Naive B cell (primary cell): ENCODE measurements around the gene FXR1. TPM values are rescaled to one million over a fixed set of nuclear protein-coding genes. Genes with fewer than 3 reads are reported as not detected.
"Not testable (repeated sequence)": the region's sequence is repeated elsewhere in the genome, so short reads cannot be mapped to it uniquely, and the experiment has no call there.

ENCODE experiments used
- ATAC-seq, 2 donors: fragments of 150-1000 bp; cut with Tn5 transposase; 2 replicates each; pipeline ENCODE4 v1.10.0; 2021; ENCODE audit warnings: low read depth in 2 of 2, mild to moderate bottlenecking in 2 of 2, moderate library complexity in 2 of 2
- DNase-seq: peaks from one replicate; pipeline ENCODE4 v3.0.0; 2022
- H3K27ac Mint-ChIP-seq, 6 donors: one replicate each; pipeline ENCODE4 v1.8.0; 2020 to 2022; ENCODE audit warnings: mild to moderate bottlenecking in 6 of 6, mixed read lengths in 6 of 6, moderate library complexity in 5 of 6, inconsistent platforms in 2 of 6
- H3K27me3 Mint-ChIP-seq, 3 donors: one replicate each; pipeline ENCODE4 v1.8.0; 2021 to 2022; ENCODE audit warnings: mixed read lengths in 3 of 3, mild to moderate bottlenecking in 1 of 3
- H3K36me3 Mint-ChIP-seq, 2 donors: one replicate each; pipeline ENCODE4 v1.8.0; 2020 to 2022; ENCODE audit warnings: mixed read lengths in 2 of 2, inconsistent platforms in 1 of 2, mild to moderate bottlenecking in 1 of 2
- H3K4me1 Mint-ChIP-seq, 3 donors: one replicate each; pipeline ENCODE4 v1.8.0; 2020 to 2022; ENCODE audit warnings: mixed read lengths in 3 of 3, inconsistent platforms in 1 of 3, mild to moderate bottlenecking in 1 of 3, moderate library complexity in 1 of 3
- H3K4me3 Mint-ChIP-seq, 8 donors: one replicate each; pipeline ENCODE4 v1.8.0; 2020 to 2022; ENCODE audit warnings: mild to moderate bottlenecking in 8 of 8, mixed read lengths in 8 of 8, moderate library complexity in 8 of 8, inconsistent platforms in 2 of 8
- H3K9me3 Mint-ChIP-seq, 7 donors: one replicate each; pipeline ENCODE4 v1.8.0; 2020 to 2022; ENCODE audit warnings: mixed read lengths in 7 of 7, mild to moderate bottlenecking in 5 of 7, inconsistent platforms in 2 of 7, moderate library complexity in 1 of 7
- polyA plus RNA-seq, 6 donors: library from polyadenylated mRNA; unstranded; fragments of 300-500 nt; fragmentation: Illumina TruSeq; gene quantifications; one replicate each; pipeline ENCODE4 v1.2.3, GENCODE V29; 2021; ENCODE audit warnings: low read depth in 6 of 6

The FXR1 gene
- 10 to 100 TPM; 41.0 to 53.2 (median 45.7) TPM for polyA plus RNA-seq

DNA sequence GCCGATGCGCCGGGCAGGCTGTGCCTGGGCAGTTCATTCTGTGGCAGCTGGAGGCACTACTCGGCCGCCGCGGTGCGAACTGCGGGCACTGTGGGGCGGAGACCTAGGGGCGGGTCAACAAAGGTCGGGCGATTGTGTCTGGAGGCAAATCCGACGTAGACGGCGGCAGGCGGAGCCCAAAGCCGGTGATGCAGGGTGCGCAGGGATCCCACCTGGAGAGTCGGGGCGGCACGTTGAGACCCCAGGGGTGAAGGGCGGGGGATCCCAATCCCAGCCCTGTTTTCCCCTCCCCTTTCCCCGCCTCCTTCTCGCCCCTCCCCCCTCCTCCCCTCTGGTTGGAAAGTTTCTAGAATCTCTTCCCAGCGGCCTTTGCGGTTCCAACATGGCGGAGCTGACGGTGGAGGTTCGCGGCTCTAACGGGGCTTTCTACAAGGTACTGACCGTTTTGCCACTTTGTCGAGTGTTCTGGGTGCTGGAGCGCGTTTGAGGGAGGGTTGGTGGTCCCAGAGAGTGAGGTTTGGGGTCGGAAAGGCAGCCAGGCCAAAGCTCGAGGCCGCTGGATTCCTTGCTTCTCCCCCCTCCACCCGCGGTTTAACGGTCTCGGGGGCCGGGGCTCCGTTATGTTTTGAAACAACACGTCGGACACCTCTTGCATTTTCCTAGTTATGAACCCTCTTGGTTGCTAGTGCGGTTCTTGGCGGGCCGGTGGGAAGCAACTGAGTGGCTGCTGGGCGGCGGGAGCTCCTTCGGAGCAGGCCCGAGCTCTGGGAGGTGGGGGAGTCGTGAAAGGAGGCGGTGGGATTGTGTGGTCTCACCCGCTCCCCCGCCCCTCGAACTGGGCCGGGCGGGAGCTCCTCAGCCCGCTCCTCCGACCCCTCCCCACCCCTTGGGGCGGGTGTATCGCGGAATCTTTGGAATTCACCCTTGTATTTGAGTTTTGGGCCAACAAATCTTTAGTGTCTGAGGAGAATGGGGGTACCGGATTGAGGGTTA, at the start of gene FXR1:
Gene FXR1, plus strand, starts transcription at position 367 of the 993 bp plus-strand sequence. Its CDS starts 16 bp downstream, at position 383.
- Mint-ChIP-seq H3K27me3 (no peaks in the 10 kb centered on the region), H3K36me3 (no peaks in the 10 kb centered on the region), H3K4me1 (peaks cover 32 to 65% (median 38%) of the 10 kb centered on the region in 3 donors), H3K4me3 (peak within 1 kb of the TSS; percentile 83 to 98 (median 96)), H3K27ac (peak within 1 kb of the TSS; percentile 95 to 98 (median 98)), H3K9me3 (no peaks in the 10 kb centered on the region)
- ATAC-seq: peak; percentile 92
- DNase-seq: peak; percentile 89

DNA sequence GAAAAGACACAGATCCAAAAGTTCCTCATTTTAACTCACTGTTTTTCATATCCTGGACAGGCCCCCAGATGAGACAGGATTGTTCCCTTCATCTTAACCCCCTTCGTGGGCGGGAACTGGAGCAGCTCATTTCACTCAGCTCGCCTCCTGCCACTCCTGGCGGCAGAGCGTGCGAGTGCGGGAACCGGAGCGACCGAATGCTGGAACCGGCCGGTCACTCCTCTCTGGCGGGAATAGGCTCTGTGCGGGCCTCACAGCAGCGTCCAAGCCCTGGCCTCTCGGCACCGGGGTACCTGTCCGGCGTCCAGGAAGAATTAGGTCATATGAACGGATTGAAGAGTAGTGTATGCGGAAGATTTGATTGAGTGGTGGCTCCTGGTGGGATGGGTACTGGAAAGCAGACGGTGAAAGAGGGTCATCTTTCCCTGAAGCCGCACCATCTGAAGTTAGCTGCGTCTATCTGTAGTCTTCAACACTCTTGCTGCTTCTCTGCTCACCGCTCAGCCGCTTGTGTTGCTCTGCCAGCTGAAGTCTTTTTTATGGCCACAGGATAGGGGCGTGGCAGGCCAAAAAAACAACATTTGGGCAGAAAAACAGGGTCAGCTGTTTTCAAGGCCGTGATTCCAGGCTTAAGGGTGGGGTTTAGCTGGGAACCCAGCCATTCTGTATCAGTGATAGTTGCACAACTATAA, 42.3 kb upstream of the FXR1 start:
- ATAC-seq (no peak), DNase-seq (no peak)
- H3K27ac Mint-ChIP-seq: peak overlapping the region in 1 of 6 donors; percentile 24
- peaks cover 0 to 6% (median 0%) of the 10 kb centered on the region in 3 donors for H3K4me1 Mint-ChIP-seq
- H3K36me3 Mint-ChIP-seq: no peaks in the 10 kb centered on the region
- H3K4me3 Mint-ChIP-seq: no peak overlapping the region
- H3K27me3 Mint-ChIP-seq: peaks cover 20 to 62% (median 47%) of the 10 kb centered on the region in 3 donors
- peaks cover 0 to 6% (median 0%) of the 10 kb centered on the region in 7 donors for H3K9me3 Mint-ChIP-seq

DNA sequence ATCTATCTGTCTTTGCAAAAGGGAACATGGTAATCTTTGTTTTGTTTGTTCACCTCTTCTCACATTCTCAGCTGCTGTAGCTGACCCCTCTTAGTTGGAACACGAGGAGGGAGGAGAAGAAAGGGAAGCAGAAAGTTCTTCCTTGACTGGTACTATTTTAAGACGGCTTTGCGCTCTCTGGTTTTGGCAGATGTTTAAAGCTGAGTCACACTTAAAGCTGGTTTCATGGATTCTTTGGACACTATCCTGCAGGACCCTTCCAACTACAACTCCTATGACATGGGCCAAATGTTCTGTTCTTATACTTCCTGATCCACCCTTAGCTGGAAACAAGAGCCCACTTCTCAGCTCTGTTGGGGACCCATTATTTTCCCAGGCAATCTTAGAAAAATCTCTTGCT, 40.6 kb upstream of the FXR1 start:
- peaks cover 0 to 6% (median 0%) of the 10 kb centered on the region in 7 donors for H3K9me3 Mint-ChIP-seq
- H3K27me3 Mint-ChIP-seq: peaks cover 15 to 62% (median 54%) of the 10 kb centered on the region in 3 donors
- peaks cover 0 to 6% (median 0%) of the 10 kb centered on the region in 3 donors for H3K4me1 Mint-ChIP-seq
- H3K27ac Mint-ChIP-seq: no peak overlapping the region
- H3K36me3 Mint-ChIP-seq: no peaks in the 10 kb centered on the region
- no peak overlapping the region for H3K4me3 Mint-ChIP-seq
- no peak for DNase-seq
- no peak for ATAC-seq

DNA sequence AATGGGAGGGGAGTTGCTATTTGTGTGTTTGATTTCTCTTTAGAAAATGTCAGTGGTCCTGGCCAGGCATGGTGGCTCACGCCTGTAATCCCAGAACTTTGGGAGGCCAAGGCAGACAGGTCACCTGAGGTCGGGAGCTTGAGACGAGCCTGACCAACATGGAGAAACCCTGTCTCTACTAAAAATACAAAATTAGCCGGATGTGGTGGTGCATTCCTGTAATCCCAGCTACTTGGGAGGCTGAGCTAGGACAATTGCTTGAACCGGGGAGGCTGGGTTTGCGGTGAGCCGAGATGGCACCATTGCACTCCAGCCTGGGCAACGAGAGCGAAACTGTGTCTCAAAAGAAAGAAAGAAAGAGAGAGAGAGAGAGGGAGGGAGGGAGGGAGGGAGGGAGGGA, 40.0 kb upstream of the FXR1 start:
- H3K27me3 Mint-ChIP-seq: peaks cover 18 to 62% (median 58%) of the 10 kb centered on the region in 3 donors
- H3K4me3 Mint-ChIP-seq, H3K9me3 Mint-ChIP-seq, DNase-seq, H3K4me1 Mint-ChIP-seq, H3K36me3 Mint-ChIP-seq, H3K27ac Mint-ChIP-seq, ATAC-seq: not testable (repeated sequence)

DNA sequence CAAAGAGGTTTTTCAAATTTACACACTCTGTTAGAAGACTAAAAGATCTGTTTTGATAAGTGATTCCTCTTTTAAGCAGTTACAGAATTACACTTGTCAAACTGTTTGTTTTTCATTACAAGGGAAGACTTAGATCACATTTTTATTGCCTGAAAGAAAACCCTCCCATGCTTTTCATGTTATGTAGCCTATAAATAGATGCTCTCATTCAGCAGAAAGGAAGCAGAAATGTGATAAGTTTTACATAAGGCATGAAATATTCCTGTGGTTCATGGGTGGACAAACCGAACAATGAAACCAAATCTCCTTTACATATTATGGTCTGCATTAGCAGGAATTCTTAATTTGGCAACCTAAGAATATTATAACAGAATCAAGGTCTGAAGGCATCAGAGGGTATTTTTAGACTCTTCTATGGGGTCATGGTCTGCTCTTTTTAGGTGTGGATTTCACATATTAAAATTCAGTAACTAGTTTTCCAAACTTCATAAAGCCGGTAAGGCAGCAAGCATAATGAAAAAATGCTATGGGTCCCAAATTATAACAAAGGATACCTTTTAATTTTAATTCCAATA, 37.3 kb upstream of the FXR1 start:
- DNase-seq (no peak), ATAC-seq (no peak)
- Mint-ChIP-seq H3K4me3 (no peak overlapping the region), H3K9me3 (no peaks in the 10 kb centered on the region), H3K36me3 (no peaks in the 10 kb centered on the region), H3K27ac (no peak overlapping the region), H3K27me3 (peaks cover 11 to 42% (median 35%) of the 10 kb centered on the region in 3 donors), H3K4me1 (peaks cover 0 to 1% (median 0%) of the 10 kb centered on the region in 3 donors)

DNA sequence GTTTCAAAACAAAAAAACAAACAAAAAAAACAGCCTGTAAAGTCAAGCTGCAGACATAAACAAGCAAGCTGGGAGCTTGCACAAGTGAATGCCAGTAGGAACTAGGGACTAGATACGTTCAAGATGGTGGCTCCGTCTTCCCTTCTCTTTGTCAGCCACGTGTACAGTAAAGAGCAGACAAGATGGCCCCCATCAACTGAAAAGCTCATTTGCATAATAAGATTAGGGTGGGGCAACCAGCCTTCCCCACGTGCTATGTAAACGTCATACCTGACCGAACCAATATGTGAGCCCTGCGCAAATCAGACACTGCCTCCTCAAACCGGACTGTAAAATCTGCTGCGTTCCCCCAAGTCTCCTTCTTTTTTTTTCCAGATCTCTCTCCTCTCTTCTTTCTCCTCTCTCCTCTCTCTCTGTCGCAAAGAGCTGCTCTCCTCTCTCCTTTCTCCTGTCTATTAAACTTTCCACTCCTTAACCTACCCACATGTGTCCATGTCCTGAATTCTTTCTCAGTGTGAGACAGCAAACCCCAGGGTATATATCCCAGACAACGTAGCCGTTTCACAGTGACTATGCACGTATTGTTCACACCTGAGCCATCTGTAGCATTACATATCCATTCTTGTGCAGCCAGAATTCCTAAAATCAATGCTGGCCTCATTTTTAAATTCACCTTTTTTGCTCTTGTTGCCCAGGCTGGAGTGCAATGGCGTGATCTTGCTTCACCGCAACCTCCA, 31.2 kb upstream of the FXR1 start:
- DNase-seq (no peak), ATAC-seq (no peak)
- no peaks in the 10 kb centered on the region for H3K4me1 Mint-ChIP-seq
- peaks cover 0 to 7% (median 2%) of the 10 kb centered on the region in 7 donors for H3K9me3 Mint-ChIP-seq
- H3K4me3 Mint-ChIP-seq: no peak overlapping the region
- peaks cover 18 to 29% (median 20%) of the 10 kb centered on the region in 3 donors for H3K27me3 Mint-ChIP-seq
- no peaks in the 10 kb centered on the region for H3K36me3 Mint-ChIP-seq
- H3K27ac Mint-ChIP-seq: no peak overlapping the region

DNA sequence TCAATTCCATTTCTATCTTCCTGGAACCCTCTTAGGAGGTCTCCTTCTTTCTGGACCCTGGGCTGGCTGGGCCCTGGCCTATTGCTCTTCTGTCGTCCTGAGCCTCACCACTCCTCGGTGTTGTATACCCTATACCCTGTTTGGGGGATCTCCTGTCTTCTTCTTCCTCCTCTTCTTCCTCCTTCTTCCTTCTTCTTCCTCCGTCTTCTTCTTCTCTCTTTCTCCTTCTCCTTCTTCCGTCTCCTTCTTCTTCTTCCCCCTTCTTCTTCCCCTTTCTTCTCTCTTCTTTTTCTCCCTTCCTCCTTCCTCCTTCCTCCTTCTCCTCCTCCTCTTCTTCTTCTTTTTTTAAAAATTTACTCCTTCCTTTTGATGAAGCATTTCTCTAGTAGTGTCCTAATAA, 30.4 kb upstream of the FXR1 start:
- Mint-ChIP-seq H3K27me3 (peaks cover 19 to 26% (median 21%) of the 10 kb centered on the region in 3 donors), H3K27ac (peak overlapping the region in 1 of 6 donors; percentile 71), H3K36me3 (no peaks in the 10 kb centered on the region), H3K4me3 (no peak overlapping the region), H3K4me1 (no peaks in the 10 kb centered on the region), H3K9me3 (peaks cover 0 to 16% (median 3%) of the 10 kb centered on the region in 7 donors)
- DNase-seq: no peak
- ATAC-seq: no peak

DNA sequence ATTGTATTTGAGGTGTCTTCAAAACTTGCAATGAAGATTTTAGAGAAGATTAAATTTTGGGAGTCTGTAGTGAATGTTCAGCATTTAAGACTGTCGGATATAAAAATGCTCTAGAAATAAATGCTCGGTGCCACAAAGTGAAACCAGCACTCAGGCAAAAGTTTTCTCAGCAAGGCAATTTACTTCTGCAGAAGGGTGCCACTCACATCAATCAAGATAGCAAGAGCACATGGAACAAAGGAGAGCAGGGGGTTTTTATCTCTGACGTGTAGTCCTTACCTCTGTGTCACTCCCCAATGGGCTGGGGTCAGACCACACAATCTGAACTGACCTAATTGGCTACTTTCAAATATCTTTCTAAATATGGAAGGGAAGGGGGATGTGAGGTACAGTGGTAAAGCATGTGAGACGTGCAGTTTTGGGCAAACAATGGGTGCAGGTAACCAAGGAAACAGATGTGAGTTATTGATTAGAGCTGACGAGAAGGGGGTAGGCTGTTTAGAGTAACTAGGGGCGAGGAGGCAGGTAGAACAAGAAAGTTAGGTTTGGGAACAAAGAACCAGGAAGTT, 23.4 kb upstream of the FXR1 start:
- peaks cover 0 to 15% of the 10 kb centered on the region in 2 donors for H3K36me3 Mint-ChIP-seq
- DNase-seq (no peak), ATAC-seq (no peak)
- peak overlapping the region in 1 of 6 donors; percentile 8 for H3K27ac Mint-ChIP-seq
- no peak overlapping the region for H3K4me3 Mint-ChIP-seq
- H3K9me3 Mint-ChIP-seq: peaks cover 11 to 44% (median 20%) of the 10 kb centered on the region in 7 donors
- peaks cover 6 to 9% (median 8%) of the 10 kb centered on the region in 3 donors for H3K27me3 Mint-ChIP-seq
- no peaks in the 10 kb centered on the region for H3K4me1 Mint-ChIP-seq

DNA sequence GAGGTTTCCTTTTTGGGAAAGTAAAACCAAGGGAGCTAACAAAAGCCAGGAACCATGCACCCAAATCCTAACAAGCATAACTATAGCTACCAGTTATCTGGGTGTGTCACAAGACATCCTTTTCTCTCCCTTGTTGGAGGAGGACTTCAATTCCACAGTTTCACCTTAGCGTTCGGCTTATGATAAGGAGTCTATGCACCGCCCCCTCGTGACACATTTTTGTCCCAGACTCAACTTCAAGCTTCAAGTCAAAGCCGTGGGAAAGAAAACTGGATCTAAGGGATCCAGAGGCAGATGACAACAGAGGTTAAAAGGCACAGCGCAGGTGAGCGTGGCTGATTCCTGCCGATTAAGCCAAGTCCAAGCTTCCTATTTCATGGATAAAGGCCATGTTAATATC, 13.9 kb upstream of the FXR1 start:
- DNase-seq: no peak
- peaks cover 0 to 10% of the 10 kb centered on the region in 2 donors for H3K36me3 Mint-ChIP-seq

DNA sequence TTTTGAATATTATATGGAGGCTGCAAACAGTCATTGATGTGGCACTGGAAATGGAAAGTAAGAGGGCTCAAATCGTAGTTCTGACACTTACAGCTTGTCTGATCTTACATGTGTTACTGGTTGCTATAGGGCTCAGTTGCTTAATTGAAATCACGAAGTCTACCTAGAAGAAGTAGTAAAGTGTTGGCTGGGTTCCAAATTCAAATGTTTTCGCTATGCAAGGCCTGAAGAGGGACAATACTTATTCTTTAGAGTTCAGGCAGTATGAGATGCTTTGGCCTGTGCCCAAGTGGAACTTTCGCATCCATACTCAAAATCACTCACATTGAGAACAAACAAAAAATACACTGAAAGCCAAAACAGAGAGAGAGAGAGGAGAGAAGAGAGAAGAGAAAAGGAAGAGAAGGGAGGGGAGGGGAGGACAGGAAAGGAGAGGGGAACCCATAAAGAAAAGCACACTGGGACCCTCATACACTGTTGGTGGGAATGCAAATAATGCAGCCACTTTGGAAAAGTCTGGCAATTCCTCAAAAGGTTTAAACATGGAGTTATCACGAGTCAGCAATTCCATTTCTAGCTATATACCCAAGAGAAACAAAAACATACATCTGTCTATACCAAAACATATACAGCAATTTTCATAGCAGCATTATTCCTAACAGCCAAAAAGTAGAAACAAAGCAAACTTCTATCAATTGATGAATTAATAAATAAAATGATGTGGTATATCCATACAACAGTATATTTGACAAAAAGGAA, 2.9 kb upstream of the FXR1 start:
- H3K27ac Mint-ChIP-seq: peak overlapping the region in 3 of 6 donors; percentile 49 to 95 (median 87)
- no peak for DNase-seq

More for the DNA sequence above, 13.9 kb upstream of the FXR1 start:
- Mint-ChIP-seq H3K4me3 (no peak overlapping the region), H3K27me3 (peaks cover 0 to 22% (median 13%) of the 10 kb centered on the region in 3 donors), H3K27ac (no peak overlapping the region), H3K9me3 (peaks cover 6 to 24% (median 13%) of the 10 kb centered on the region in 7 donors), H3K4me1 (no peaks in the 10 kb centered on the region)
- no peak for ATAC-seq

DNA sequence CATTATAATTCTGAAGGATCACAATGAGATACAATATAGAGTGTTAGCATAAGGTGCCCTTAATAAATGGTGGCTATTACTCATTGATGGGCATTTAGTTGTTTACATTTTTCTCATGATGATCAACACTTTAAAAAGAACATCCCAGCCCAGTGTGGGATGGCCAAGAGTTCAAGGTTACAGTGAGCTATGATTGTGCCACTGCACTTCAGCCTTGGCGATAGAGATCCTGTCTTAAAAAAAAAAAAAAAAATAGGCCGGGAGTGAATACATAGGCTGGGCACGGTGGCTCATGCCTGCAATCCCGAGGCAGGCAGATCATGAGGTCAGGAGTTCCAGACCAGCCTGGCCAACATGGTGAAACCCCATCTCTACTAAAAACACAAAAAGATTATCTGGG, 1.6 kb upstream of the FXR1 start:
- Mint-ChIP-seq H3K27me3 (no peaks in the 10 kb centered on the region), H3K9me3 (peaks cover 0 to 4% (median 0%) of the 10 kb centered on the region in 7 donors), H3K4me3 (peak overlapping the region in 7 of 8 donors; percentile 12 to 83 (median 57)), H3K36me3 (no peaks in the 10 kb centered on the region), H3K27ac (peak overlapping the region in 4 of 6 donors; percentile 83 to 95 (median 88)), H3K4me1 (peaks cover 31 to 49% (median 36%) of the 10 kb centered on the region in 3 donors)
- DNase-seq (no peak), ATAC-seq (no peak)

More for the DNA sequence above, 2.9 kb upstream of the FXR1 start:
- no peaks in the 10 kb centered on the region for H3K36me3 Mint-ChIP-seq
- peaks cover 0 to 5% (median 0%) of the 10 kb centered on the region in 7 donors for H3K9me3 Mint-ChIP-seq
- peaks cover 19 to 38% (median 25%) of the 10 kb centered on the region in 3 donors for H3K4me1 Mint-ChIP-seq
- H3K27me3 Mint-ChIP-seq: no peaks in the 10 kb centered on the region
- H3K4me3 Mint-ChIP-seq: peak overlapping the region in 3 of 8 donors; percentile 1 to 69 (median 10)
- ATAC-seq: no peak
